SU-DHL-6 (cell line): Measurements from ENCODE around the gene SOX1.

ENCODE experiments used
- H2AFZ ChIP-seq: fragments of 200-600 bp; sonication (generic); 2 replicates; pipeline ENCODE4 v1.6.1; 2014; ENCODE audit warnings: low read depth, mild to moderate bottlenecking, moderate library complexity, mixed read lengths, antibody characterized with exemption, low read length; ENCODE audit not compliant: severe bottlenecking
- H3F3A ChIP-seq: fragments of 200-600 bp; shearing (Covaris generic); 2 replicates; pipeline ENCODE4 v1.6.0; 2016; ENCODE audit warnings: antibody characterized with exemption, mild to moderate bottlenecking; ENCODE audit not compliant: insufficient read depth
- H3K27ac ChIP-seq: fragments of 200-600 bp; sonication (generic); 2 replicates; pipeline ENCODE4 v1.5.1; 2016; ENCODE audit warnings: low read depth, mild to moderate bottlenecking, low read length, moderate library complexity, mixed read lengths
- H3K27me3 ChIP-seq: fragments of 200-600 bp; sonication (generic), shearing (Covaris generic); 2 replicates; pipeline ENCODE4 v1.6.0; 2014; ENCODE audit warnings: mild to moderate bottlenecking, low read length
- H3K36me3 ChIP-seq: fragments of 200-600 bp; sonication (generic); 2 replicates; pipeline ENCODE4 v1.6.1; 2014; ENCODE audit warnings: mild to moderate bottlenecking, low read length, mixed read lengths
- H3K4me2 ChIP-seq: fragments of 300-600, 200-600 bp; shearing (Covaris generic), sonication (generic); 2 replicates; pipeline ENCODE4 v1.6.0; 2014; ENCODE audit warnings: low read length, low read depth, mild to moderate bottlenecking; ENCODE audit not compliant: poor library complexity, severe bottlenecking
- H3K4me3 ChIP-seq: fragments of 200-600 bp; sonication (generic); 2 replicates; pipeline ENCODE4 v1.5.1; 2014; ENCODE audit warnings: antibody characterized with exemption, low read length, mild to moderate bottlenecking, mixed read lengths; ENCODE audit not compliant: insufficient read depth, poor library complexity, severe bottlenecking
- H3K79me2 ChIP-seq: fragments of 200-600 bp; sonication (generic); 2 replicates; pipeline ENCODE4 v1.6.1; 2014; ENCODE audit warnings: mild to moderate bottlenecking, low read length, moderate library complexity; ENCODE audit not compliant: insufficient read depth
- H3K9ac ChIP-seq: fragments of 200-600 bp; sonication (generic); 2 replicates; pipeline ENCODE4 v1.7.0; 2014; ENCODE audit warnings: mild to moderate bottlenecking, low read length
- H3K9me2 ChIP-seq: fragments of 200-600 bp; sonication (generic); replicated peaks from 2 replicates; pipeline ENCODE4 v1.6.1; 2014; ENCODE audit warnings: low read length; ENCODE audit not compliant: insufficient read depth
- H3K9me3 ChIP-seq: fragments of 200-600 bp; sonication (generic); 2 replicates; pipeline ENCODE4 v1.6.1; 2014; ENCODE audit warnings: low read length, mixed read lengths; ENCODE audit not compliant: insufficient read depth
- H4K20me1 ChIP-seq: fragments of 200-600 bp; sonication (generic); 2 replicates; pipeline ENCODE4 v1.6.1; 2014; ENCODE audit warnings: low read depth, mild to moderate bottlenecking, antibody characterized with exemption, low read length, moderate library complexity, mixed read lengths
- CTCF ChIP-seq: fragments of 200-600 bp; sonication (generic); IDR thresholded peaks from one replicate; pipeline ENCODE4 v1.5.1; 2017; ENCODE audit warnings: antibody characterized with exemption, mild to moderate bottlenecking, low read length, moderate library complexity; ENCODE audit not compliant: insufficient read depth, poor library complexity, severe bottlenecking
- EZH2phosphoT487 ChIP-seq: fragments of 200-600 bp; sonication (generic), shearing (Covaris generic); conservative IDR thresholded peaks from 2 replicates; pipeline ENCODE4 v1.6.1; 2018; ENCODE audit warnings: mild to moderate bottlenecking, antibody characterized with exemption, low read length, moderate library complexity, mixed read lengths

The SOX1 gene

GRCh38 chr13:112118451-112119064 lies 51.6 kb downstream of the SOX1 start:
- Histone ChIP-seq H3K9me3 (no peaks in the 10 kb centered on the region), H3K9me2 (no peaks in the 10 kb centered on the region), H3K4me3 (no peak overlapping the region), H3K36me3 (no peaks in the 10 kb centered on the region), H3K9ac (no peak overlapping the region), H3F3A (no peaks in the 10 kb centered on the region), H3K27ac (no peak overlapping the region), H3K4me2 (no peak overlapping the region), H3K79me2 (no peaks in the 10 kb centered on the region), H4K20me1 (no peaks in the 10 kb centered on the region), H3K27me3 (no peaks in the 10 kb centered on the region), H2AFZ (no peak overlapping the region)
- TF ChIP-seq EZH2phosphoT487 (no peak), CTCF (no peak)

- no peaks in the 10 kb centered on the region for H3K36me3 ChIP-seq
- H3K27me3 ChIP-seq: no peaks in the 10 kb centered on the region
- TF ChIP-seq CTCF: no peak
- TF ChIP-seq EZH2phosphoT487: no peak
Measured at GRCh38 chr13:112119192-112120030, 52.5 kb downstream of the SOX1 start.

GRCh38 chr13:112120031-112120373 lies 53.1 kb downstream of the SOX1 start:
- Histone ChIP-seq H3K9me2 (no peaks in the 10 kb centered on the region), H3K36me3 (no peaks in the 10 kb centered on the region), H3K27ac (no peak overlapping the region), H3K79me2 (no peaks in the 10 kb centered on the region), H3K9ac (no peak overlapping the region), H3K4me3 (no peak overlapping the region), H4K20me1 (no peaks in the 10 kb centered on the region), H3K27me3 (no peaks in the 10 kb centered on the region), H3F3A (no peaks in the 10 kb centered on the region), H3K4me2 (no peak overlapping the region), H3K9me3 (no peaks in the 10 kb centered on the region), H2AFZ (no peak overlapping the region)
- TF ChIP-seq EZH2phosphoT487 (no peak), CTCF (no peak)

More at GRCh38 chr13:112119192-112120030, 52.5 kb downstream of the SOX1 start:
- Histone ChIP-seq H4K20me1 (no peaks in the 10 kb centered on the region), H3K79me2 (no peaks in the 10 kb centered on the region), H3K4me3 (no peak overlapping the region), H3K9me2 (no peaks in the 10 kb centered on the region), H3F3A (no peaks in the 10 kb centered on the region), H3K27ac (no peak overlapping the region), H3K9ac (no peak overlapping the region), H3K4me2 (no peak overlapping the region), H3K9me3 (no peaks in the 10 kb centered on the region), H2AFZ (no peak overlapping the region)
